Activated T-helper 2 cell treated with anti-CD3 and anti-CD28 coated beads, Interferon-gamma antibody, Interleukin-2, Interleukin-4, amounts not matched to agents 10 μg/mL and 5 μg/mL and 100 μg/mL, durations not matched to agents 14 hours and 24 hours and 36 hours (primary cell): ENCODE measurements around the gene BEAN1. TPM values are rescaled to one million over a fixed set of nuclear protein-coding genes. Genes with fewer than 3 reads are reported as not detected.

Experiments used
- DNase-seq: peaks from one replicate; pipeline ENCODE4 v3.0.0; 2021; ENCODE audit warnings: low spot score
- H3K27ac Mint-ChIP-seq: one replicate; pipeline ENCODE4 v1.8.0; 2021; ENCODE audit warnings: mixed read lengths
- H3K27me3 Mint-ChIP-seq: one replicate; pipeline ENCODE4 v1.8.0; 2021; ENCODE audit warnings: low read depth, mixed read lengths
- H3K36me3 Mint-ChIP-seq: one replicate; pipeline ENCODE4 v1.8.0; 2021; ENCODE audit warnings: low read depth, mixed read lengths
- H3K4me1 Mint-ChIP-seq: one replicate; pipeline ENCODE4 v1.8.0; 2021; ENCODE audit warnings: low read depth, mixed read lengths
- H3K4me3 Mint-ChIP-seq: one replicate; pipeline ENCODE4 v1.8.0; 2021; ENCODE audit warnings: low read depth, mild to moderate bottlenecking, moderate library complexity, mixed read lengths
- H3K9me3 Mint-ChIP-seq: one replicate; pipeline ENCODE4 v1.8.0; 2021; ENCODE audit warnings: mixed read lengths
- intact Hi-C: fragments of 100-400 bp; cut with micrococcal nuclease; formaldehyde crosslinking; loops from one replicate; pipeline ENCODE4 v1.15.1; 2023
- total RNA-seq: library from RNA; stranded (reverse); gene quantifications from 2 replicates; pipeline ENCODE4 v1.2.3, GENCODE V29; 2022

Gene BEAN1, protein sequence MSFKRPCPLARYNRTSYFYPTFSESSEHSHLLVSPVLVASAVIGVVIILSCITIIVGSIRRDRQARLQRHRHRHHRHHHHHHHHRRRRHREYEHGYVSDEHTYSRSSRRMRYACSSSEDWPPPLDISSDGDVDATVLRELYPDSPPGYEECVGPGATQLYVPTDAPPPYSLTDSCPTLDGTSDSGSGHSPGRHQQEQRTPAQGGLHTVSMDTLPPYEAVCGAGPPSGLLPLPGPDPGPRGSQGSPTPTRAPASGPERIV
- total RNA-seq = not detected in 2 replicates

DNA sequence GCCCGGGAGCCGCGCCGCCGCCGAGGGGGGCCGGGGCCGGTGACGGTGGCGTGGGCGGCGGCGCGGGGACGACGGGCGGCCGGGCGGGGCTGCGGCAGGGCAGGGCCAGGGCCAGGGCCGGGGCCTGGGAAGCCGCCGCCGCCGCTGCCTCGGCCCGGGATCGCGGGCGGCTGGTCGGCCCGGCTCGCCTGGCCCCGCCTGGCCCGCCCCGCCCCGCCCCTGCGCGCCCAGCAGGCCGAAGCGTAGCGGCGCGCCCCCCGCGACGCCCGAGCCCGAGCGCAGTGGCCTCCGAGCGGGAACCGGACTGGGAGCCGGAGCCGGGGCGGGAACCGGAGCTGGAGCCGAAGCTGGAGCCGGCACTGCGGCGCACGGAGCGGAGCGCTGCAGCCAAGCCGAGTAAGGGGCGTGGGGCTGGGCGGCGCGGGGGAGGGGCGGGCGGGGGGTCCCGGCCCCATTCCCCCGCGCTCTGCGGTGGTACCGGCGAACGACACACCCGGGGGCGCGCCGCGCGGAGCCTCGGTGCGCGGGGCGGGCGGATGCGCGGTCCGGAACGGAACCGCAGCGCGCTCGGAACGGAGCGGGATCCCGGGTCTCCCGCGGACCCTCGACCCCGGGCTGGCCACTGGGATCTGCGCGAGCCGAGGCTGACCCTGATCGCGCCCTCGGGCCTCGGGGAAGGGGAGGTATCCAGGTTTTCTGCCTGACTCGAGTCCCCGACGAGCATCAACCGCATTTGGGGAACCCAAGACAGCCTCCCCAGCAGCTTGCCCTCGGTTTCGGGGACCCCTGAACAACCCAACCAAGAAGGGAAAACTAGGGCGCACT, at the start of gene BEAN1:
Gene BEAN1, plus strand, starts transcription at position 260 of the 825 bp plus-strand sequence. CDS start 10,382 bp downstream, outside the sequence.
- Mint-ChIP-seq H3K36me3 (no peaks in the 10 kb centered on the region), H3K4me3 (no peak within 1 kb of the TSS), H3K9me3 (no peaks in the 10 kb centered on the region), H3K4me1 (no peaks in the 10 kb centered on the region), H3K27me3 (peaks cover 83% of the 10 kb centered on the region), H3K27ac (no peak within 1 kb of the TSS)
- intact Hi-C loops = no loop called here
- no peak for DNase-seq

DNA sequence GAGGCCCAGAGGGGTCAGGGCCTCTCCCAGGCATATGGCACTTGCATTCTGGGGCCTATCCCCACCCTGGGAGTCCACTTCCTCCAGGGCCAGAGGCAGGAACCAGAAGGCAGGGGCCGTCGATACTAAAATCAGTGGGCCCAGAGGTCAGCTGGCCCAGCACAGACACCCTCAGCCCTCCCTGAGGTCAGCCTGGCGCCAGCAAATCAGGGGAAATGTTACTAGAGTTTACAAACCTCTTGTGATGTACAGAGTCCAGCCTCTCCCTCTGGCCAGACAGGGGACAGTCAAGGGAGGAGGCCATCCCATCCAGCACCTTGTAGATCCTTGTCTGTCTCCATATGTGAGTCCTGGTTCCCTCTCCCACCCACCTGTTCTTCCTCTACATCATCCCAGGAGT, 49.8 kb upstream of the BEAN1 start:
- H3K4me1 Mint-ChIP-seq = no peaks in the 10 kb centered on the region
- H3K9me3 Mint-ChIP-seq = peaks cover 4% of the 10 kb centered on the region
- no peak overlapping the region for H3K4me3 Mint-ChIP-seq
- H3K27ac Mint-ChIP-seq = no peak overlapping the region
- intact Hi-C loops = no loop called here
- H3K36me3 Mint-ChIP-seq = no peaks in the 10 kb centered on the region
- no peaks in the 10 kb centered on the region for H3K27me3 Mint-ChIP-seq
- no peak for DNase-seq

DNA sequence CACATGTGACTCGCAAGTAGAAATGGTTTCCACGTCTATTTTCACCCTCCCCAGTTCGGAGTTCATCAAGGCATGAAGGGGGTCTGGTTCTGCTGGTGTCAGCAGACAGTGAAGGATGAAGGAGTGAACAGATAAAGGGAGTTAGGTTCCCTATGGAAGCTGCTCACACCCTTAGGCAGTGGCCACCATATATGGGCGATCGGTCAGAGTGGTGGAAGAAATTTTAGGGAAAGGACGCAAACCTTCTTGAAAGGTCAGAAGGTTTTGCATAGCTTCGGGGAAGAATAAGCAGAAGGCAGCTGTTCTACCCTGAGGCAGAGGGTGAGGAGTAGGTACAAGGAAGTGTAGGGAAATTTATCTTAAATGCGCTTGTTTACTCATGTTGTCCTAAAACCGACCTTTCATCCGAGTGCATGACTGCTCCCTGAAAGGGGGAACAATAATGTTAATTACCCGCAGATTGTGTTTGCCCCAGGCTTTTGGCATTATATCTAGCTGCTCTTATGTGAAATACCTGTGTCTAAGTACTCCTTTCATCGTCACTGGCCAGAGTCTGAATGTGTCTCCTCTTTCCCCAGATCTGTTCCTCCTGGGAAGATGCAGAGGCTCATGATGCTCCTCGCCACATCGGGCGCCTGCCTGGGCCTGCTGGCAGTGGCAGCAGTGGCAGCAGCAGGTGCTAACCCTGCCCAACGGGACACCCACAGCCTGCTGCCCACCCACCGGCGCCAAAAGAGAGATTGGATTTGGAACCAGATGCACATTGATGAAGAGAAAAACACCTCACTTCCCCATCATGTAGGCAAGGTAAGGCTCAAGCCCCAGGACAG, 48.1 kb upstream of the BEAN1 start:
- no peak overlapping the region for H3K27ac Mint-ChIP-seq
- intact Hi-C loops = no loop called here
- H3K9me3 Mint-ChIP-seq = peaks cover 4% of the 10 kb centered on the region
- H3K4me3 Mint-ChIP-seq = no peak overlapping the region
- H3K4me1 Mint-ChIP-seq = no peaks in the 10 kb centered on the region
- no peak for DNase-seq
- no peaks in the 10 kb centered on the region for H3K36me3 Mint-ChIP-seq
- peaks cover 2% of the 10 kb centered on the region for H3K27me3 Mint-ChIP-seq

DNA sequence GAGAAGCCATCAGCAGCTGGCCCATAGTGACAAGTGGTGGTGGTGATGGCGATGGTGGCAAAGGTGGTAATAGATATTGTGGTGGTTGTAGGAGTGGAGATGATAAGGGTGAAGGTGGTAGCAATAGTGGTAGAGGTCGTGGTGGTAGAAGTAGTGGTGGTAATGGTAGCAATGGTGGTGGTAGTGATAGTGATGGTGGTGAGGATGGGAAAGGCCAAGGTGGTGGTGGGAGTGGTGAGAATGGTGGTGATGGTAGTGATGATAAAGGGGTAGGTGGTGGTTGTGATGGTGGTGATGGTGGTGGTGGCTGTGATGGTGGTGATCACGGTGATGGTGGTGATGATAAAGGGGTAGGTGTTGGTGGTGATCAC, 47.5 kb upstream of the BEAN1 start:
- Mint-ChIP-seq H3K36me3 (no peaks in the 10 kb centered on the region), H3K4me1 (no peaks in the 10 kb centered on the region), H3K9me3 (peaks cover 4% of the 10 kb centered on the region), H3K27me3 (peaks cover 2% of the 10 kb centered on the region), H3K27ac (no peak overlapping the region), H3K4me3 (no peak overlapping the region)
- intact Hi-C loops = no loop called here
- no peak for DNase-seq

DNA sequence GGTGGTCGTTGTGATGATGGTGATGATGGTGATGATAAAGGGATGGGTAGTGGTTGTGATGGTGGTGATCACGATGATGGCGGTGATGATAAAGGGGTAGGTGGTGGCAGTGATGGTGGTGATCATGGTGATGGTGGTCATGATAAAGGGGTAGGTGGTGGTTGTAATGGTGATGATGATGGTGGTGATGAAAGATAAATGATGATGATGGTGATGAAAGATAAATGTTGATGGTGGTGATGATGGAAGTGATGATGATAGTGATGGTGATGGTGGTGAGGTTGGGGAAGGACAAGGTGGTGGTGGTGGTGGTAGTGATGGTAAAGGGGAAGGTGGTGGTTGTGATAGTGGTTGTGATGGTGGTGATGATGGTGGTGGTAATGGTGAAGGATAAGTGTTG, 46.7 kb upstream of the BEAN1 start:
- no peak overlapping the region for H3K4me3 Mint-ChIP-seq
- H3K4me1 Mint-ChIP-seq = no peaks in the 10 kb centered on the region
- peaks cover 3% of the 10 kb centered on the region for H3K27me3 Mint-ChIP-seq
- H3K9me3 Mint-ChIP-seq = peaks cover 4% of the 10 kb centered on the region
- no peak for DNase-seq
- intact Hi-C loops = no loop called here
- H3K36me3 Mint-ChIP-seq = no peaks in the 10 kb centered on the region
- H3K27ac Mint-ChIP-seq = no peak overlapping the region

DNA sequence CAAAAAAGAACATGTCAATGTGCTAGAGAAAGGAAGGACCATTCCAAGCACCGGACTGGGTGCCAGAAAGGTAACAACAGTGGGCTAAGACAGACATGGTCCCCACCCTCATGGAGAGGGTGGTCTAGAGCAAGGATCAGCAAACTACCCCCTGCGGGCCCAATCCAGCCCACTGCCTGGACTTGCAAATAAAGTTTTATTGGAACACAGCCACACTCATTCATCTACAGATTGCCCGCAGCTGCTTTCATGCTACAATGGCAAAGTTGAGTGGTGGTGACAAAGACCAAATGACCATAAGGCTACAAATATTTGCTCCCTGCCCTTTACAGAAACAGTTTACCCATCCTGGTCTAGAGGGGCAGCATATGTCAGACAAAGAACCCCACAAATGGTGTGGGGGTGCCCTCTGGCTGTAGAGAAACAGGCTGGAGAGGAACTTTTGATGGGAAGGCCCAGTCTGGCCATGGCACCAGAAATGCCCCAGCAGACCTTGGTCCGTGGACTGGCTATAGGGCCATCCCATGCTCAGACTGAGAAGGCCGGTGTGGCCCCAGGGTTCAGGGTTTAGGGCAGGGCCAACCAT, 45.4 kb upstream of the BEAN1 start:
- H3K4me1 Mint-ChIP-seq = no peaks in the 10 kb centered on the region
- H3K4me3 Mint-ChIP-seq = no peak overlapping the region
- H3K27ac Mint-ChIP-seq = no peak overlapping the region
- H3K9me3 Mint-ChIP-seq = peaks cover 4% of the 10 kb centered on the region
- intact Hi-C loops = no loop called here
- H3K36me3 Mint-ChIP-seq = no peaks in the 10 kb centered on the region
- no peak for DNase-seq
- H3K27me3 Mint-ChIP-seq = peaks cover 4% of the 10 kb centered on the region

DNA sequence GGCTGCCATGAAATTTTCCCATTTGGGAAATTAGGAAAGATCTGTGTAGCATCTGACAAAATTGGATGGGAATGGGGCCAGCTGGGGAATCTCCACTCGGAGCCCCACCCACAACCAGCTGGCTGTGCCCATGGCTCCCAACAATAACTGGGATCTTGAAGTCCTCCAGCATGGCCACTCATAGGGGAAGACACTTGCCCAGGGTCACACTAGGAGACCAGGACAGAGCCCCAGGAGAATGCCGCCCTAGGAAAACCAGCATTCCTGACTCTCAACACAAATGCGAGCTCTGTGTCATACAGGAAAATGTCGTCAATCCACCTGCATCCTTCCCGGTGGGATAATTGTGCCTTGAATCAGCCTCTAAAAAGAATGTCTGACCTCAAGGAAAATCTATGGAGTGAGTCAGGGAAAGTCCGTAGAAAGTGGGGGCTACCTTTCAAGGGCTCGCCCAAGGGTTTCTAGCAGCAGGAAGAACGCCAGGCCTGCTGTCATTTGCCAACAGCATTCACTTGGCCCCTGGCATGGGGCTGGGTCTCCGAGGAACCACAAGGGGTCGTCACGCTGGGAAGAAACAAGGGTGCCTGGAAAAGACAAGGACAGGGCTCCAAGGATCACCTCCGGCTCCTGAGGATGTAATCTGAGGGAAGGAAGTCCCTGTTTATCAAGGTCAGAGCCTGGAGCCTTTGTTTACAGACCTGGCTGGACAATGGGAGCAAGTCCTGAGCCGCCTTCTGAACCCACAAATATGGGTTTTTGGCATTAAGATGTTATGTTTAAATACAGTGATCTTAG, 44.7 kb upstream of the BEAN1 start:
- Mint-ChIP-seq H3K27me3 (peaks cover 7% of the 10 kb centered on the region), H3K27ac (no peak overlapping the region), H3K4me3 (no peak overlapping the region), H3K36me3 (no peaks in the 10 kb centered on the region), H3K4me1 (no peaks in the 10 kb centered on the region), H3K9me3 (peaks cover 4% of the 10 kb centered on the region)
- intact Hi-C loops = no loop called here
- DNase-seq = no peak

DNA sequence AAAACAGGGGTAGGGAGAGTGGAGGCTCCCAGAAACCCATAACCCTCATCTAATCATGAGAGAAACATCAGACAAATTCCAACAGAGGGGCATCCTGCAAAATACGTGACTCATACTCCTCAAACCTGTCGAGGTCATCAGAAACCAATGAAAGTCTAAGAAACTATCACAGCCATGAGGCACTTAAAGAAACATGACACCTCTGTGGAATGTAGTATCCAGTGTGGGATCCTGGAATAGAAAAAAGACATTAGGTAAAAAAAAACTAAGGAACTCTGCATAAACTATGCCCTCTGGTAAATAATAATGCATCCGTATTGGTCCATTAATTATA, 44.2 kb upstream of the BEAN1 start:
- Mint-ChIP-seq H3K36me3 (no peaks in the 10 kb centered on the region), H3K27ac (no peak overlapping the region)
- intact Hi-C loops = no loop called here

DNA sequence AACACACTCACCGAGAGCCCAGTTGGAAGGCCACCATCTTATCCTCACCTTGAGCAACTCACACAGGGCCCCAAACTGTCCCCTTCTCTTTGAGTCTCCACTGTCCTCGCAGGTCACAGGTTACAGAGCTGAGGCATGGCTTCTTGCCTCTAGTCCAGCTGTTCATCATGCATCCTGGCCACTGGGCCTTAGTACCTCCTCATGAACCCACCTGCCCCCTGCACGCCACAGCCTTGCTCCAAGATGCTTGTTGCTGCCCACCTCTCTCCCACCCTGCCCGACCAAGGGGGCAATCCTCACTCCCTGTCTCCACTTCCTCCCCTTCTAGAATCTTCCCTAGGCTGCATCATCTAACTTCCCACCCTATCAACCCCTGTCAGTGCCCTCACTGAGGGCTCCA, 43.5 kb upstream of the BEAN1 start:
- H3K27me3 Mint-ChIP-seq = peaks cover 8% of the 10 kb centered on the region
- no peaks in the 10 kb centered on the region for H3K4me1 Mint-ChIP-seq
- intact Hi-C loops = no loop called here
- no peak overlapping the region for H3K4me3 Mint-ChIP-seq
- no peak overlapping the region for H3K27ac Mint-ChIP-seq
- DNase-seq = no peak
- peaks cover 4% of the 10 kb centered on the region for H3K9me3 Mint-ChIP-seq
- no peaks in the 10 kb centered on the region for H3K36me3 Mint-ChIP-seq

More for the DNA sequence above, 44.2 kb upstream of the BEAN1 start:
- DNase-seq = no peak
- no peak overlapping the region for H3K4me3 Mint-ChIP-seq
- peaks cover 4% of the 10 kb centered on the region for H3K9me3 Mint-ChIP-seq
- peaks cover 7% of the 10 kb centered on the region for H3K27me3 Mint-ChIP-seq
- H3K4me1 Mint-ChIP-seq = no peaks in the 10 kb centered on the region

DNA sequence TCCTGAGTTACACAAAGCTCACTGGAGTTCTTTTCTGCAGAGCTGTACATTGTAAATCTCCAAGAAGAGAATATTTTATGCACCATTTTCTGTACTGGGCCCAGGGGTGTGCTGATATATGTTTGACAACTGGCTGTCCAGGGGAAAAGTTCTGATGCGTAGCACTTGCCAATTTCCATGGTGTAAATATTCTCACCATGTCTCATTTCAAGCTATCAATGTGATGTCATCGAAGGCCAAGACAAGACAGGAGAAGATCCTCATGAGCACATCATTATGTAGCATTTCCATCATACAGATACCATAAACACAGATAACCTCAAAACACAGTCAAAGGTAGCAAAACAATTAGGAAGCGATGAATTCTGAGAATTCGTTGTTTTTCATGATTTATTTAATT, 41.7 kb upstream of the BEAN1 start:
- intact Hi-C loops = no loop called here
- peaks cover 8% of the 10 kb centered on the region for H3K27me3 Mint-ChIP-seq
- H3K4me3 Mint-ChIP-seq = no peak overlapping the region
- H3K9me3 Mint-ChIP-seq = no peaks in the 10 kb centered on the region
- no peak overlapping the region for H3K27ac Mint-ChIP-seq
- H3K4me1 Mint-ChIP-seq = no peaks in the 10 kb centered on the region
- H3K36me3 Mint-ChIP-seq = no peaks in the 10 kb centered on the region
- DNase-seq = no peak

DNA sequence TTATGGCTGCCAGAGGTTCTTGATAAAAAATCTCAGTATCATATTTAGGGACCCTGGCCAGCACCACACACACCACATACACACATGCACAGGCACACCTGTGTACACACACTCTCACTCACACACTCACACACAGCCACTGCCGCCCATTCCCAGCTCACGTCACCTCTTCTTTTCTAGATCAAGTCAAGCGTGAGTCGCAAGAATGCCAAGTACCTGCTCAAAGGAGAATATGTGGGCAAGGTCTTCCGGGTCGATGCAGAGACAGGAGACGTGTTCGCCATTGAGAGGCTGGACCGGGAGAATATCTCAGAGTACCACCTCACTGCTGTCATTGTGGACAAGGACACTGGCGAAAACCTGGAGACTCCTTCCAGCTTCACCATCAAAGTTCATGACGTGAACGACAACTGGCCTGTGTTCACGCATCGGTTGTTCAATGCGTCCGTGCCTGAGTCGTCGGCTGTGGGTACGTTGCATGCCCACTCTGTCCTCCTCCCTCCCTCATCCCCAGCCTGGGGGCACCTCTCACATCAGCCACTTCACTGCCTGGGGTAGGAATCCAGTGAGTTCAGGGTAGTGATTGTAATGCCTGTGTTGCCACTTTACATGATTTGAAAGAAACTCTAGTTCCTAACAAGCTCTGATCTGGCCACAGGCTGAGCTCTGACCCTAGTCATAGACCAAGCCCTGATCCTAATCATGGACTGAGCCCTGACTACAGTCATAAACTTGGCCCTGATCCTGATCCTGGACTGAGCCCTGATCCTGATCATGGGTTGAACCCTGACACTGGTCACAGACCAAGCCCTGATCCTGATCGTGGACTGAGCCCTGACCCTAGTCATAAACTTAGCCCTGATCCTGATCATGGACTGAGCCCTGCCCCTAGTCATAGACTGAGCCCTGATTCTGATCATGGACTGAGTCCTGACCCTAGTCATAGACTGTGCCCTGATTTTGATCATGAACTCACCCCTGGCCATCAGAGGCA, 40.2 kb upstream of the BEAN1 start:
- no peaks in the 10 kb centered on the region for H3K36me3 Mint-ChIP-seq
- intact Hi-C loops = no loop called here
- no peak overlapping the region for H3K4me3 Mint-ChIP-seq
- no peaks in the 10 kb centered on the region for H3K4me1 Mint-ChIP-seq
- no peak for DNase-seq
- H3K27ac Mint-ChIP-seq = no peak overlapping the region
- H3K27me3 Mint-ChIP-seq = peaks cover 8% of the 10 kb centered on the region
- H3K9me3 Mint-ChIP-seq = no peaks in the 10 kb centered on the region
